A673 (cell line): Measurements from ENCODE around the gene SPPL2B. TPM values are rescaled to one million over a fixed set of nuclear protein-coding genes. Genes with fewer than 3 reads are reported as not detected.

Experiments
- BruUV-seq: library from RNA; stranded (reverse); fragments of 400-500 nt; replicated peaks from 2 replicates; lab custom pipeline; 2021; lab: Mats Ljungman, UMichigan
- CTCF ChIA-PET: fragments of 300-600 bp; sonication (Branson Sonifier 250); formaldehyde crosslinking; loops from one replicate; lab custom pipeline; 2022; ENCODE audit warnings: antibody characterized with exemption; lab: Charles Lee
- POLR2A ChIA-PET: fragments of 300-600 bp; sonication (Branson Sonifier 250); formaldehyde crosslinking; loops from one replicate; lab custom pipeline; 2022; ENCODE audit warnings: antibody characterized with exemption; ENCODE audit not compliant: low non-redundant PET; lab: Charles Lee
- DNase-seq: peaks from one replicate; pipeline ENCODE4 v3.0.0-alpha.2; 2015; ENCODE audit warnings: low spot score
- H3K27ac ChIP-seq: fragments of 200-600 bp; sonication (generic); 2 replicates; pipeline ENCODE4 v1.5.1; 2016; ENCODE audit warnings: mixed run types, low read depth, mild to moderate bottlenecking, mixed read lengths, antibody characterized with exemption, low read length; ENCODE audit not compliant: poor library complexity, severe bottlenecking
- H3K27me3 ChIP-seq: fragments of 200-600 bp; sonication (generic); replicated peaks from 2 replicates; pipeline ENCODE4 v1.6.1; 2017; ENCODE audit warnings: mixed run types, low read depth, mild to moderate bottlenecking, mixed read lengths, antibody characterized with exemption, low read length; ENCODE audit not compliant: insufficient read depth, poor library complexity
- H3K36me3 ChIP-seq: fragments of 200-600 bp; sonication (generic); 2 replicates; pipeline ENCODE4 v1.6.1; 2016; ENCODE audit warnings: mixed run types, mild to moderate bottlenecking, mixed read lengths, antibody characterized with exemption, low read length; ENCODE audit not compliant: insufficient read depth, poor library complexity, severe bottlenecking
- H3K4me1 ChIP-seq: fragments of 200-600 bp; sonication (generic); 2 replicates; pipeline ENCODE4 v1.6.1; 2017; ENCODE audit warnings: mixed run types, mild to moderate bottlenecking, mixed read lengths, antibody characterized with exemption, low read length; ENCODE audit not compliant: insufficient read depth, poor library complexity, severe bottlenecking
- H3K4me3 ChIP-seq: fragments of 200-600 bp; sonication (generic); 2 replicates; pipeline ENCODE4 v1.5.1; 2016; ENCODE audit warnings: low read depth, mixed run types, mild to moderate bottlenecking, mixed read lengths, low read length; ENCODE audit not compliant: poor library complexity, severe bottlenecking
- H3K9me3 ChIP-seq: fragments of 200-600 bp; sonication (generic); 2 replicates; pipeline ENCODE4 v1.6.1; 2016; ENCODE audit warnings: mixed run types, low read depth, mild to moderate bottlenecking, mixed read lengths, antibody characterized with exemption, low read length; ENCODE audit not compliant: poor library complexity, severe bottlenecking
- CTCF ChIP-seq: fragments of 300-800, 200-600 bp; sonication (generic); conservative IDR thresholded peaks from 2 replicates; pipeline ENCODE4 v1.5.1; 2017; ENCODE audit warnings: low read depth, mild to moderate bottlenecking, antibody characterized with exemption, low read length, moderate library complexity, mixed read lengths
- EZH2 ChIP-seq: fragments of 200-600 bp; sonication (generic); IDR thresholded peaks from 2 replicates; pipeline ENCODE4 v1.6.1; 2017; ENCODE audit warnings: borderline replicate concordance, low read depth, mild to moderate bottlenecking, mixed read lengths, antibody characterized with exemption, low read length; ENCODE audit not compliant: poor library complexity, severe bottlenecking
- intact Hi-C: fragments of 100-400 bp; cut with micrococcal nuclease; formaldehyde crosslinking; loops from one replicate; pipeline ENCODE4 v1.10.0; 2022; ENCODE audit not compliant: unreplicated experiment
- total RNA-seq: library from RNA; stranded (reverse); gene quantifications from 2 replicates; pipeline ENCODE4 v1.2.3, GENCODE V29; 2021

Gene SPPL2B
- total RNA-seq, 1 experiment from 2014 or later: 86.8 TPM

DNA sequence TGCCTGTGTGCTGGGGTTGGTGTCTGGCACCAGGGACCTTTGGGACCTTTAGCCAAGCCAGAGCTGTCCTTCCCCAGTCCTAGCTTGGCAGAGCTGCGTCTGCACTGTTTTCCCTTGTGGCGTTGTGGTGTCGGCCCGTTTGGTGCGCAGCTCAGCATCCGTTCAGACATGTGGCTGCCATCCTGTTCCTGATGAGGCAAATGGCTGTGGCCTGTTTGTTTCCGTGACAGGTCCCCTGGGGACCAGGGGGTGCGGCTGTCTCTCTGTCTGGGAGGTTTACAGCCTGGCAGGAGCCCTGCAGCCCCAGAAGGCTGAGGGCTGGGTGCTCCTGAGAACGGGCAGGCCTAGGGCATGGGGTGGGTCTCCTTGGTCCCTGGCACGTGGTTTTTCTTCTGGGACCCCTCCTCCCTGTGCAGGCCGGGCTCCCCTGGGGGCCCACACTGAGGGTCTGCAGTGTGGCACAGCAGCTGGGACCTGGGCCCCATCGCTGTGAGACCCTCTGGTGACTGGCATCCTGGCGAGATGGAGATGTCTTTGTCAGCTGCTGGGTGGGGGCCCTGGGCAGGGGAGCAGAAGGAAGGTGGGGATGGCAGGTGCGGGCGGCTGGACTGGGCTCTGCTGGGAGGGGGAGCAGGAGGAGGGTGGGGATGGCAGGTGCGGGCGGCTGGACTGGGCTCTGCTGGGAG is 4.0 kb downstream of the SPPL2B start:
- ChIA-PET CTCF (no interaction called here), POLR2A (no interaction called here)
- H3K36me3 ChIP-seq: no peaks in the 10 kb centered on the region
- no peak for TF ChIP-seq EZH2
- no peak for TF ChIP-seq CTCF
- intact Hi-C loops: no loop called here
- no peak overlapping the region for H3K4me3 ChIP-seq
- H3K27me3 ChIP-seq: no peaks in the 10 kb centered on the region
- BruUV-seq: no TSS peak
- H3K4me1 ChIP-seq: peaks cover 22% of the 10 kb centered on the region
- no peak overlapping the region for H3K27ac ChIP-seq
- DNase-seq: peak; percentile 36
- no peaks in the 10 kb centered on the region for H3K9me3 ChIP-seq

DNA sequence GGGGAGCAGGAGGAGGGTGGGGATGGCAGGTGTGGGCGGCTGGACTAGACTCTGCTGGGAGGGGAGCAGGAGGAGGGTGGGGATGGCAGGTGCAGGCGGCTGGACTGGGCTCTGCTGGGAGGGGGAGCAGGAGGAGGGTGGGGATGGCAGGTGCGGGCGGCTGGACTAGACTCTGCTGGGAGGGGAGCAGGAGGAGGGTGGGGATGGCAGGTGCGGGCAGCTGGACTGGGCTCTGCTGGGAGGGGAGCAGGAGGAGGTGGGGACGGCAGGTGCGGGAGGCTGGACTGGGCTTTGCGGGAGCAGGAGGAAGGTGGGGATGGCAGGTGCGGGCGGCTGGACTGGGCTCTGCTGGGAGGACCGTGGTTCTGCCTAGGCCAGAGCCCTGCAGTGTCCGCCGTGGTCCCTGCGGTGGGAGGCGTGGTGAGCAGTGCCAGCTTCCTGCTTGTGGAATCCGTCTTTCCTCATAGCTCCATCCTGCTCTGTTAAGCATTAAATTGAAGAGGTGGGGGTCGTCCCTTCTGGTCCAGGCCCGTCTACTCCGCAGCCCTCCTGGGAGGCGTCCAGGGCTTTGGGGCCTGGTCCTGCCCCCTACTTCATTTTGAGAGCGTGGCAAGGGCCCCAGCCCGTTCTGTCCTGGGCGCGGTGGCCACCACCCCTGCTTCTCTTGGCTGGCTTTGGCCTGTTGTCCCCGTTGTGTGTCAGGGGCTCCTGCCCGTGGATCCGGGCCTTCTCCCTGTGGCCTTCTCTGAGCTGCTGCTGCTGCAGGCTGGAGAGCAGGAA is 4.7 kb downstream of the SPPL2B start:
- Histone ChIP-seq H3K27ac (no peak overlapping the region), H3K36me3 (no peaks in the 10 kb centered on the region), H3K27me3 (no peaks in the 10 kb centered on the region), H3K4me1 (peaks cover 21% of the 10 kb centered on the region), H3K4me3 (no peak overlapping the region), H3K9me3 (no peaks in the 10 kb centered on the region)
- CTCF ChIA-PET: no interaction called here
- POLR2A ChIA-PET: no interaction called here
- DNase-seq: no peak
- BruUV-seq: no TSS peak
- intact Hi-C loops: no loop called here
- TF ChIP-seq CTCF: no peak
- TF ChIP-seq EZH2: no peak

DNA sequence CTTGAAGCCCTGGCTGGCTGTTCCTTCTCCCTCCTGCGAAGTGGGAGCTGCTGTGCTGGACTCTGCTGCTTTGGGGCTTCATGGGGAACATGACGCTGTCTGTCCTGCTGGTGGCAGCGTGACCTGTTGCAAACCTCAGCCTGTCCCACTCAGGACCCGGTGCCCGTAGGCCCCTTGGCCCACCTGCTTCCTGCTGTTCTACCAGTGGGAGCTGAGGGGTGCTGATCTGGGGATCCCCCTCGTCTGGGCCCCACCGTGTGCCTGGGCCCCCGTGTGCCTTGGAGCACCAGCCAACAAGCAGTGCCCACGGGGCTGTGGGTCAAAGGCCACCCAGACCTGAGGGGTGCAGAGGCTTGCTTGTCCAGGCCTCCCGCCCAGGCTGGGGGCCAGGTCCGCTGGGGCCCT is 5.3 kb downstream of the SPPL2B start:
- no peaks in the 10 kb centered on the region for H3K36me3 ChIP-seq
- intact Hi-C loops: no loop called here
- no peaks in the 10 kb centered on the region for H3K9me3 ChIP-seq
- POLR2A ChIA-PET: no interaction called here
- no peak for DNase-seq
- TF ChIP-seq CTCF (no peak), EZH2 (no peak)
- peaks cover 21% of the 10 kb centered on the region for H3K4me1 ChIP-seq
- H3K27ac ChIP-seq: no peak overlapping the region
- no TSS peak for BruUV-seq
- H3K4me3 ChIP-seq: no peak overlapping the region
- H3K27me3 ChIP-seq: no peaks in the 10 kb centered on the region
- CTCF ChIA-PET: no interaction called here
